PC-9 (cell line): ENCODE results near the gene SERTAD2. TPM values are rescaled to one million over a fixed set of nuclear protein-coding genes. Genes with fewer than 3 reads are reported as not detected.
A peak's percentile ranks its signal among the peaks of the same experiment; 100 is the strongest.

ENCODE experiments used
- BruUV-seq: library from RNA; stranded (reverse); fragments of 400-500 nt; replicated peaks from 2 replicates; lab custom pipeline; 2021; lab: Mats Ljungman, UMichigan
- CTCF ChIA-PET: fragments of 300-600 bp; sonication (Branson Sonifier 250); formaldehyde crosslinking; loops from one replicate; lab custom pipeline; 2022; ENCODE audit warnings: antibody characterized with exemption; lab: Charles Lee
- POLR2A ChIA-PET: fragments of 300-600 bp; sonication (Branson Sonifier 250); formaldehyde crosslinking; loops from one replicate; lab custom pipeline; 2022; ENCODE audit warnings: antibody characterized with exemption; ENCODE audit not compliant: unreplicated experiment; lab: Charles Lee
- DNase-seq, 2 experiments: peaks; one replicate each; pipeline versions ENCODE4 v3.0.0 to v3.0.0-alpha.2; 2015 to 2022; ENCODE audit warnings: mixed read lengths in 1 of 2
- H2AFZ ChIP-seq: fragments of 200-600 bp; sonication (generic); 2 replicates; pipeline ENCODE4 v1.8.1; 2017; ENCODE audit warnings: antibody characterized with exemption
- H3F3A ChIP-seq: fragments of 200-600 bp; sonication (generic); 2 replicates; pipeline ENCODE4 v1.8.1; 2017; ENCODE audit warnings: antibody characterized with exemption, mild to moderate bottlenecking, low read depth; ENCODE audit not compliant: insufficient read depth
- H3K27ac ChIP-seq: fragments of 200-600 bp; sonication (generic); 2 replicates; pipeline ENCODE4 v1.6.1; 2016; ENCODE audit warnings: mixed run types
- H3K27me3 ChIP-seq: fragments of 200-600 bp; sonication (generic); 2 replicates; pipeline ENCODE4 v1.6.1; 2016; ENCODE audit warnings: low read depth, mixed run types; ENCODE audit not compliant: insufficient read depth
- H3K36me3 ChIP-seq: fragments of 200-600 bp; sonication (generic); 2 replicates; pipeline ENCODE4 v1.6.1; 2016; ENCODE audit warnings: low read depth, mixed run types
- H3K4me1 ChIP-seq: fragments of 200-600 bp; sonication (generic); replicated peaks from 2 replicates; pipeline ENCODE4 v1.6.1; 2016; ENCODE audit warnings: mixed run types; ENCODE audit not compliant: insufficient read depth
- H3K4me2 ChIP-seq: fragments of 200-600 bp; sonication (generic); 2 replicates; pipeline ENCODE4 v1.6.1; 2017; ENCODE audit warnings: mixed run types
- H3K4me3 ChIP-seq: fragments of 200-600 bp; sonication (generic); 2 replicates; pipeline ENCODE4 v1.6.1; 2016; ENCODE audit warnings: mixed run types
- H3K79me2 ChIP-seq: fragments of 200-600 bp; sonication (generic); 2 replicates; pipeline ENCODE4 v1.6.1; 2017; ENCODE audit warnings: low read depth, mixed run types
- H3K9me2 ChIP-seq: fragments of 200-600 bp; sonication (generic); 2 replicates; pipeline ENCODE4 v1.8.1; 2017; ENCODE audit warnings: mild to moderate bottlenecking; ENCODE audit not compliant: insufficient read depth
- H3K9me3 ChIP-seq: fragments of 200-600 bp; sonication (generic); 2 replicates; pipeline ENCODE4 v1.8.1; 2016; ENCODE audit warnings: low read depth; ENCODE audit not compliant: insufficient read depth
- H4K20me1 ChIP-seq: fragments of 200-600 bp; sonication (generic); 2 replicates; pipeline ENCODE4 v1.8.1; 2017; ENCODE audit not compliant: insufficient read depth
- EZH2 ChIP-seq: fragments of 200-600 bp; sonication (generic); IDR thresholded peaks from 2 replicates; pipeline ENCODE4 v1.8.0; 2017; ENCODE audit warnings: antibody characterized with exemption, low read depth
- intact Hi-C: fragments of 100-400 bp; cut with micrococcal nuclease; formaldehyde crosslinking; loops from one replicate; pipeline ENCODE4 v1.10.0; 2022; ENCODE audit not compliant: unreplicated experiment
- total RNA-seq: library from RNA; stranded (reverse); gene quantifications from 2 replicates; pipeline ENCODE4 v1.2.3, GENCODE V29; 2021
- TF ChIP-seq, protein P1 (sequence below): fragments of 200-600 bp; sonication (generic); conservative IDR thresholded peaks from 2 replicates; pipeline ENCODE4 v1.6.1; 2017; ENCODE audit warnings: mixed run types, antibody characterized with exemption, mild to moderate bottlenecking, moderate library complexity

The SERTAD2 gene
- total RNA-seq, 1 experiment from 2014 or later: 31.4 TPM

DNA sequence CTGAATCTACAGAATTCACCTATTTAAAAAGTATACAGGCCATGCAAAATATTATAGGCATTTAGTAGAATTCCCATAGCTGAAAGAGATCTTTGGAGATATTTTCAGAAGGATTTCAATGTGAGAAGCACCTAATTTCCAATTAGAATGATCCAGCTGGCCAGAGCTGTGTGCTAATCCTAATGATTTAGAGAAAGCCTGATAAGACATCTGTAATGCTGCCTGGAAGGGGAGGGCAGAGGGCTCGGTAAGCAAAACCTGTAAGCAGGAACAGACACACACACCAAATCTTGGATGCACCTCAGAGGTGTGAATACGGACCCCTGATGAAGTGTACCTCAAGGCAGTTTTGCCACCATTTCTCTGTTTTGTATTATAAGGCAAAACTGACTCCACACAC lies 14.0 kb downstream of the SERTAD2 start:
- Histone ChIP-seq H3K9me3 (no peaks in the 10 kb centered on the region), H3K27ac (peak overlapping the region; percentile 9; the same call in 1 of the 2 replicates), H3K4me3 (no peak overlapping the region), H3K4me2 (no peak overlapping the region), H4K20me1 (peaks cover 10% of the 10 kb centered on the region; the same call in 1 of the 2 replicates), H3K9me2 (no peaks in the 10 kb centered on the region), H3K4me1 (peaks cover 46% of the 10 kb centered on the region), H3K36me3 (peaks cover 10% of the 10 kb centered on the region; the same call in 1 of the 2 replicates), H2AFZ (no peak overlapping the region), H3F3A (peaks cover 26% of the 10 kb centered on the region; the same call in 1 of the 2 replicates), H3K27me3 (no peaks in the 10 kb centered on the region), H3K79me2 (peaks cover 96% of the 10 kb centered on the region)
- CTCF ChIA-PET: no interaction called here
- TF ChIP-seq EZH2: no peak
- intact Hi-C loops: no loop called here
- POLR2A ChIA-PET: no interaction called here
- no peak for DNase-seq
- no TSS peak for BruUV-seq

DNA sequence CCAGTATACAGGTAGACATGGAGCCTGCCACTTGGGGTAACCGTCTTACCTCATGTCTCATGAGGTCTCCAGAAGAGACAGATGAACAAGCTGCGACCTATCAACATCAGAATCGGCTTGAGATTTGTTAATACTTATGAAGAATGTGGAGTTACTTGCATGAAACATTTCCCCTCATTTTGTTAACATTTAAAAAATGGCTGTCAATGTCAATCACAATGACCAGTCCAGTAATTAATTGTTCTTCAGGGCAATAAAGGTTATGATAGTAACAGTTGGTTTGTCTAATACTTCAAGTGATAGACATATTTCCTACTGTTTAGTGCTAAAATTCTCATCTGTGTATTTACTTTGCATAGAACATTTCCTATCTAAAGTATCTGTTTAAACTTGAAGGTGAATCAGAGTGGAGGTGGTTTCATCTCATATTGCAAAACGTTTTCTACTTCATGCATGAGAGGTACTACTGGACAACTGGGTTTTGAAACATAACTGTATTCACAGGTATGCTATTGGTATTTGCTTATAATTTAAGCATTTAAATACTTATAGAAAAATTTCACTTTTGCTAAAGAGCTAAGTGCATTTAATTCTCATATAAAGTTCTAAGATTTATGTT lies 15.1 kb downstream of the SERTAD2 start:
- H2AFZ ChIP-seq: no peak overlapping the region
- no peak overlapping the region for H3K4me2 ChIP-seq
- H3K4me1 ChIP-seq: peaks cover 39% of the 10 kb centered on the region
- H3F3A ChIP-seq: peaks cover 15% of the 10 kb centered on the region
- peaks cover 14% of the 10 kb centered on the region; the same call in 1 of the 2 replicates for H4K20me1 ChIP-seq
- ChIA-PET POLR2A (interaction anchor here (0.7 kb wide), 1 partner anchor 283 kb away, joined by 5 read pairs; no protein-coding TSS in a partner anchor), CTCF (no interaction called here)
- peaks cover 94% of the 10 kb centered on the region for H3K79me2 ChIP-seq
- no peaks in the 10 kb centered on the region for H3K9me3 ChIP-seq
- TF ChIP-seq, protein P1, sequence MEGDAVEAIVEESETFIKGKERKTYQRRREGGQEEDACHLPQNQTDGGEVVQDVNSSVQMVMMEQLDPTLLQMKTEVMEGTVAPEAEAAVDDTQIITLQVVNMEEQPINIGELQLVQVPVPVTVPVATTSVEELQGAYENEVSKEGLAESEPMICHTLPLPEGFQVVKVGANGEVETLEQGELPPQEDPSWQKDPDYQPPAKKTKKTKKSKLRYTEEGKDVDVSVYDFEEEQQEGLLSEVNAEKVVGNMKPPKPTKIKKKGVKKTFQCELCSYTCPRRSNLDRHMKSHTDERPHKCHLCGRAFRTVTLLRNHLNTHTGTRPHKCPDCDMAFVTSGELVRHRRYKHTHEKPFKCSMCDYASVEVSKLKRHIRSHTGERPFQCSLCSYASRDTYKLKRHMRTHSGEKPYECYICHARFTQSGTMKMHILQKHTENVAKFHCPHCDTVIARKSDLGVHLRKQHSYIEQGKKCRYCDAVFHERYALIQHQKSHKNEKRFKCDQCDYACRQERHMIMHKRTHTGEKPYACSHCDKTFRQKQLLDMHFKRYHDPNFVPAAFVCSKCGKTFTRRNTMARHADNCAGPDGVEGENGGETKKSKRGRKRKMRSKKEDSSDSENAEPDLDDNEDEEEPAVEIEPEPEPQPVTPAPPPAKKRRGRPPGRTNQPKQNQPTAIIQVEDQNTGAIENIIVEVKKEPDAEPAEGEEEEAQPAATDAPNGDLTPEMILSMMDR: no peak
- TF ChIP-seq EZH2: no peak
- 0 out of 2 replicates have a peak overlapping the region, but pooled peaks have one; percentile 9 for H3K27ac ChIP-seq
- H3K4me3 ChIP-seq: no peak overlapping the region
- intact Hi-C loops: no loop called here
- no TSS peak for BruUV-seq
- H3K36me3 ChIP-seq: peaks cover 13% of the 10 kb centered on the region; the same call in 1 of the 2 replicates
- H3K9me2 ChIP-seq: no peaks in the 10 kb centered on the region
- no peak for DNase-seq
- no peaks in the 10 kb centered on the region for H3K27me3 ChIP-seq

DNA sequence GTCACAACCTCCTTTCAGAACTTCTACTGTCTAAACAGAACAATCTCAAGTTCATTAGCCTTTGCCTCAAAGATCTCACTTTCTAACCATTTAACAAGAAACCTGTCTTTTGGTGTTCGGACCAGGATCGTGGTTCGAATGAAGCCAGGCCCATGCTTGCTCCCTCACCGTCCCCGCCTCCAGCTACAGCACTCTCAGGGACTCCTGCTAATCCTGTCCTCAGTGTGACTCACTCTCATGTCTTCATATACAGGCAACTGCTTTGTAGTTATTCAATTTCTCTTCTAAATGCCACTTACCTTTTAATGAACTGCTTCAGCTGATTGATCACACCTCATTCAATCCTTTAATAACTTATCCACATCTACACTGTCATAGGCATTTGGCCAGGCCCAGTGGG lies 15.8 kb downstream of the SERTAD2 start:
- CTCF ChIA-PET: no interaction called here
- peaks cover 92% of the 10 kb centered on the region for H3K79me2 ChIP-seq
- peak overlapping the region; percentile 20; the same call in 1 of the 2 replicates for H3K27ac ChIP-seq

More for the DNA sequence above, 15.8 kb downstream of the SERTAD2 start:
- POLR2A ChIA-PET: interaction anchor here (0.7 kb wide), 1 partner anchor 282 kb away, joined by 5 read pairs; no protein-coding TSS in a partner anchor
- H3K9me3 ChIP-seq: no peaks in the 10 kb centered on the region
- H3K4me3 ChIP-seq: no peak overlapping the region
- H3K4me2 ChIP-seq: no peak overlapping the region
- no TSS peak for BruUV-seq
- H3K4me1 ChIP-seq: peaks cover 32% of the 10 kb centered on the region
- intact Hi-C loops: no loop called here
- peaks cover 14% of the 10 kb centered on the region; the same call in 1 of the 2 replicates for H4K20me1 ChIP-seq
- H3K9me2 ChIP-seq: no peaks in the 10 kb centered on the region
- TF ChIP-seq EZH2: no peak
- TF ChIP-seq, protein P1: no peak
- H3F3A ChIP-seq: peaks cover 11% of the 10 kb centered on the region
- H3K36me3 ChIP-seq: peaks cover 18% of the 10 kb centered on the region; the same call in 1 of the 2 replicates
- no peak overlapping the region for H2AFZ ChIP-seq
- DNase-seq: no peak
- no peaks in the 10 kb centered on the region for H3K27me3 ChIP-seq
